ENCODE results near the gene CYP2E1.
"Not testable (repeated sequence)": the region's sequence is repeated elsewhere in the genome, so short reads cannot be mapped to it uniquely, and the experiment has no call there.

DNA sequence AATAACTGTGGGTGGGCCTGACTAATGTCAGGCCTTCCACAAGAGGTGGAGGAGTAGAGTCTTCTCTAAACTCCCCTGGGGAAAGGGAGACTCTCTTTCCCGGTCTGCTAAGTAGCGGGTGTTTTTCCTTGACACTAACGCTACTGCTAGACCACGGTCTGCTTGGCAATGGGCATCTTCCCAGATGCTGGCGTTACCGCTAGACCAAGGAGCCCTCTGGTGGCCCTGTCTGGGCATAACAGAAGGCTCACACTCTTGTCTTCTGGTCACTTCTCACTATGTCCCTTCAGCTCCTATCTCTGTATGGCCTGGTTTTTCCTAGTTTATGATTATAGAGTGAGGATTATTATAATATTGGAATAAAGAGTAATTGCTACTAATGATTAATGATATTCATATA lies 29.8 kb upstream of the CYP2E1 start:
- TF ChIP-seq, protein P1, sequence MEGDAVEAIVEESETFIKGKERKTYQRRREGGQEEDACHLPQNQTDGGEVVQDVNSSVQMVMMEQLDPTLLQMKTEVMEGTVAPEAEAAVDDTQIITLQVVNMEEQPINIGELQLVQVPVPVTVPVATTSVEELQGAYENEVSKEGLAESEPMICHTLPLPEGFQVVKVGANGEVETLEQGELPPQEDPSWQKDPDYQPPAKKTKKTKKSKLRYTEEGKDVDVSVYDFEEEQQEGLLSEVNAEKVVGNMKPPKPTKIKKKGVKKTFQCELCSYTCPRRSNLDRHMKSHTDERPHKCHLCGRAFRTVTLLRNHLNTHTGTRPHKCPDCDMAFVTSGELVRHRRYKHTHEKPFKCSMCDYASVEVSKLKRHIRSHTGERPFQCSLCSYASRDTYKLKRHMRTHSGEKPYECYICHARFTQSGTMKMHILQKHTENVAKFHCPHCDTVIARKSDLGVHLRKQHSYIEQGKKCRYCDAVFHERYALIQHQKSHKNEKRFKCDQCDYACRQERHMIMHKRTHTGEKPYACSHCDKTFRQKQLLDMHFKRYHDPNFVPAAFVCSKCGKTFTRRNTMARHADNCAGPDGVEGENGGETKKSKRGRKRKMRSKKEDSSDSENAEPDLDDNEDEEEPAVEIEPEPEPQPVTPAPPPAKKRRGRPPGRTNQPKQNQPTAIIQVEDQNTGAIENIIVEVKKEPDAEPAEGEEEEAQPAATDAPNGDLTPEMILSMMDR (IDR thresholded peaks at IDR 0.05; ENCODE audit: insufficient read depth, low read length) = not testable (repeated sequence)
- TF ChIP-seq, protein P2, sequence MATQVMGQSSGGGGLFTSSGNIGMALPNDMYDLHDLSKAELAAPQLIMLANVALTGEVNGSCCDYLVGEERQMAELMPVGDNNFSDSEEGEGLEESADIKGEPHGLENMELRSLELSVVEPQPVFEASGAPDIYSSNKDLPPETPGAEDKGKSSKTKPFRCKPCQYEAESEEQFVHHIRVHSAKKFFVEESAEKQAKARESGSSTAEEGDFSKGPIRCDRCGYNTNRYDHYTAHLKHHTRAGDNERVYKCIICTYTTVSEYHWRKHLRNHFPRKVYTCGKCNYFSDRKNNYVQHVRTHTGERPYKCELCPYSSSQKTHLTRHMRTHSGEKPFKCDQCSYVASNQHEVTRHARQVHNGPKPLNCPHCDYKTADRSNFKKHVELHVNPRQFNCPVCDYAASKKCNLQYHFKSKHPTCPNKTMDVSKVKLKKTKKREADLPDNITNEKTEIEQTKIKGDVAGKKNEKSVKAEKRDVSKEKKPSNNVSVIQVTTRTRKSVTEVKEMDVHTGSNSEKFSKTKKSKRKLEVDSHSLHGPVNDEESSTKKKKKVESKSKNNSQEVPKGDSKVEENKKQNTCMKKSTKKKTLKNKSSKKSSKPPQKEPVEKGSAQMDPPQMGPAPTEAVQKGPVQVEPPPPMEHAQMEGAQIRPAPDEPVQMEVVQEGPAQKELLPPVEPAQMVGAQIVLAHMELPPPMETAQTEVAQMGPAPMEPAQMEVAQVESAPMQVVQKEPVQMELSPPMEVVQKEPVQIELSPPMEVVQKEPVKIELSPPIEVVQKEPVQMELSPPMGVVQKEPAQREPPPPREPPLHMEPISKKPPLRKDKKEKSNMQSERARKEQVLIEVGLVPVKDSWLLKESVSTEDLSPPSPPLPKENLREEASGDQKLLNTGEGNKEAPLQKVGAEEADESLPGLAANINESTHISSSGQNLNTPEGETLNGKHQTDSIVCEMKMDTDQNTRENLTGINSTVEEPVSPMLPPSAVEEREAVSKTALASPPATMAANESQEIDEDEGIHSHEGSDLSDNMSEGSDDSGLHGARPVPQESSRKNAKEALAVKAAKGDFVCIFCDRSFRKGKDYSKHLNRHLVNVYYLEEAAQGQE (IDR thresholded peaks at IDR 0.05; ENCODE audit: insufficient replicate concordance, low read depth) = not testable (repeated sequence)

Measured in HL-60 (cell line).